Common myeloid progenitor, CD34-positive (primary cell): ENCODE measurements around the gene MTTP.

ENCODE experiments used
- CTCF ChIA-PET: fragments of 350-600 bp; sonication (Branson Sonifier 250); formaldehyde crosslinking; loops from one replicate; lab custom pipeline; 2021; ENCODE audit warnings: antibody characterized with exemption; lab: Charles Lee
- POLR2A ChIA-PET: fragments of 350-600 bp; sonication (Branson Sonifier 250); formaldehyde crosslinking; loops from one replicate; lab custom pipeline; 2021; ENCODE audit warnings: antibody characterized with exemption; lab: Charles Lee
- DNase-seq, 3 donors: peaks; one replicate each; pipeline versions ENCODE4 v3.0.0 to v3.0.0-alpha.2; 2013
- H3K27ac ChIP-seq, 2 experiments: 1 replicate in 1 of 2; 2 replicates in 1 of 2; pipeline ENCODE4 v1.7.0; 2013; ENCODE audit warnings: inconsistent platforms in 2 of 2, low read length in 2 of 2, mild to moderate bottlenecking in 2 of 2, low read depth in 1 of 2, moderate library complexity in 1 of 2; ENCODE audit not compliant: severe bottlenecking in 2 of 2, insufficient read depth in 1 of 2, poor library complexity in 1 of 2
- H3K27me3 ChIP-seq, 5 experiments: replicated peaks in 2 of 5; 1 replicate in 3 of 5; 2 replicates in 2 of 5; pipeline versions ENCODE4 v1.6.1 to v1.7.0; 2013; ENCODE audit warnings: low read length in 4 of 5, mild to moderate bottlenecking in 2 of 5, moderate library complexity in 2 of 5, inconsistent platforms in 1 of 5; ENCODE audit not compliant: insufficient read depth in 5 of 5, control insufficient read depth in 4 of 5
- H3K36me3 ChIP-seq, 4 experiments: 1 replicate in 2 of 4; 2 replicates in 2 of 4; pipeline versions ENCODE4 v1.6.1 to v1.7.0; 2013; ENCODE audit warnings: low read length in 3 of 4, control low read depth in 1 of 4, mild to moderate bottlenecking in 1 of 4; ENCODE audit not compliant: control insufficient read depth in 4 of 4, insufficient read depth in 4 of 4
- H3K4me1 ChIP-seq, 4 experiments: 1 replicate in 3 of 4; 2 replicates in 1 of 4; pipeline versions ENCODE4 v1.6.1 to v1.7.1; 2013; ENCODE audit warnings: low read length in 3 of 4, mild to moderate bottlenecking in 3 of 4, control low read depth in 1 of 4, inconsistent platforms in 1 of 4, moderate library complexity in 1 of 4; ENCODE audit not compliant: control insufficient read depth in 4 of 4, insufficient read depth in 4 of 4; ENCODE audit errors: control extremely low read depth in 1 of 4
- H3K4me3 ChIP-seq, 7 experiments: 1 replicate in 4 of 7; 2 replicates in 3 of 7; pipeline versions ENCODE4 v1.5.1 to v1.7.0; 2013; ENCODE audit warnings: mild to moderate bottlenecking in 7 of 7, low read length in 6 of 7, moderate library complexity in 6 of 7, inconsistent platforms in 2 of 7, low read depth in 2 of 7, control low read depth in 1 of 7; ENCODE audit not compliant: insufficient read depth in 4 of 7, control insufficient read depth in 1 of 7; ENCODE audit errors: extremely low read depth in 1 of 7
- H3K9me3 ChIP-seq, 5 experiments: 1 replicate in 4 of 5; 2 replicates in 1 of 5; pipeline versions ENCODE4 v1.6.1 to v1.7.1; 2013; ENCODE audit warnings: low read length in 4 of 5, mild to moderate bottlenecking in 2 of 5, inconsistent platforms in 1 of 5, low read depth in 1 of 5, moderate library complexity in 1 of 5; ENCODE audit not compliant: control insufficient read depth in 4 of 5, insufficient read depth in 2 of 5; ENCODE audit errors: control extremely low read depth in 1 of 5
- WGBS: methylation state at CpG from one replicate; pipeline ENCODE4 v1.1.5; 2013; ENCODE audit not compliant: insufficient coverage; 5-methylcytosine and 5-hydroxymethylcytosine counted together

Gene MTTP

DNA sequence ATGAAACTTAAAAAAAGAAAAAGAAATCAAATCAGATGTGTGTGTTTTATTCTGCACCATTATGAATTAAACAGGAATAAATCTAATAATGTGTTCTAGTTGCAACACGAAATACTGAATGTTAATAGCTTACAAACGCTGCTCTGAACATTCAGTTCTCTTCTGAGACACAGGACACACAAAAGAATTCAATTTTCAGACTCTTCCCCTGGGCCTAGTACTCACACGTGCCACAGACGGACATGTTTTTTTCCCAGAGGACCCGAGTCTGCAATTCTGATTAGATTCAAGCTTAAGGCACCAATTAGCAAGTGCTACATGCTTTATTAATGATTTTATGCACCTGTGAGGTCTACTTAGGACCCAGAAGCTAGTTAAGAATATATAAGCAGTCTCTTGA is 62.5 kb downstream of the MTTP start:
- ChIA-PET CTCF (no interaction called here), POLR2A (no interaction called here)
- Histone ChIP-seq H3K9me3 (no peaks in the 10 kb centered on the region), H3K27me3 (peaks cover 0 to 2% (median 0%) of the 10 kb centered on the region in 5 experiments), H3K36me3 (no peaks in the 10 kb centered on the region), H3K27ac (no peak overlapping the region), H3K4me3 (no peak overlapping the region), H3K4me1 (no peaks in the 10 kb centered on the region)
- no CpG with 5 or more reads among the region's 5 CpGs for WGBS
- DNase-seq = no peak

DNA sequence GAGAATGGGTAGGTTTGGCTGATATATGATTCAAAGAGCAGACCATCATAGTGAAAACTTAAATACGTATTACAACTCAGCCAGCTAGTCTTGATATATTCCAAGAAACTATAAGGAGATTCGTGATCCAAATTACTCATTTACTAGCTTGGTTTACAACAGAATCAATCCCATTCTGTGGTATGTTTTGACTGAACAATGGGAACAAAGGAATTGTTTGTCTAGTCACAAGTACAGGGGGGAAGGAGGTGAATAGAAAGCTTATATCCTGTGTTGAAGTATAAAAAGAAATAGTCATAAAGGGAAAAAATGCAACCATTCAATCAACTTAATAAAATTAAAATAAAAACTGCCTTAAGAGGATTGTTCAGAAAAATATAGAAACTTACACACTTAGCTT is 66.1 kb downstream of the MTTP start:
- no peak overlapping the region for H3K4me3 ChIP-seq
- H3K27ac ChIP-seq = no peak overlapping the region
- no peak for DNase-seq
- H3K9me3 ChIP-seq = no peaks in the 10 kb centered on the region
- WGBS = 90% methylated on average over 2 of the region's 2 CpGs
- CTCF ChIA-PET = no interaction called here
- POLR2A ChIA-PET = no interaction called here
- no peaks in the 10 kb centered on the region for H3K36me3 ChIP-seq
- H3K27me3 ChIP-seq = no peaks in the 10 kb centered on the region
- H3K4me1 ChIP-seq = no peaks in the 10 kb centered on the region

DNA sequence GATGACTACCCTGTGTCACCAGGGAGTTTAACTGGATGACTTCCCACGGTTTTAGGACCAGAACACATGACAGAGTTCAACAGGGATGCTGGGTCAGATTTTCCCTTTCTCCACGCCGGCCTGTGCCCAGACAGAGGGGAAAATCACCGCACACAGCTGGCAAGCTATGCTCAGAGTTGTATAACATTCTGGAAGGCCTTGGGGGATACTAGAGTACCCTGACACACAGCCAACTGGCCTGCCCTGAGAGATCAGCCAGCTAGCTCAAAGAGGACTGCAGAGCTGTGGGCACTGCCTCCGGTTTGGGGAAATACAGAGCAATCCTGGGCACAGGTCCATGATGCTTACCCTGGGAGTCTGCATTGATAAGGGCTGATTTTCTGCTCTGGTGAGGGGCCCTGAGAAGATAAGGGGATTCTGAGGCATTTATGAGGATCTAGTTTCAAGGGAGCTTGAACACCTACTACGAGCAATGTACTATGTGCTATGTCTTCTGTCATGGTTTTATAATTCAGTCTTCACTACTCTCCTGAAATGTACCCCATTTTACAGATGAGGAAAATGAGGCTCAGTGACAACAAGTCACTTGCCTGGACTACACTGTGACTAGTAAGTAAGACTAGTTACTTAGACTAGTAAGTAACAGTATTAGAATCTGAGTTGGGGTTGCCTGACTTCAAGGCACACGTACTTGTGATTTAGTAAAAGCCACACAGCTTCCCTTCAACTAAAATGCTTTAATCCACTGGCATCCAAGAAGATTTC is 68.3 kb downstream of the MTTP start:
- 100% methylated on average over 5 of the region's 7 CpGs for WGBS
- ChIA-PET POLR2A (no interaction called here), CTCF (interaction anchor here (1.3 kb wide), 1 partner anchor 10 kb away, joined by 3 read pairs; no protein-coding TSS in a partner anchor)
- no peaks in the 10 kb centered on the region for H3K4me1 ChIP-seq
- DNase-seq = no peak
- H3K9me3 ChIP-seq = no peaks in the 10 kb centered on the region
- no peak overlapping the region for H3K27ac ChIP-seq
- no peak overlapping the region for H3K4me3 ChIP-seq
- no peaks in the 10 kb centered on the region for H3K27me3 ChIP-seq
- no peaks in the 10 kb centered on the region for H3K36me3 ChIP-seq

GRCh38 chr4:99644453-99644852 is 69.8 kb downstream of the MTTP start:
- Histone ChIP-seq H3K36me3 (no peaks in the 10 kb centered on the region), H3K27me3 (no peaks in the 10 kb centered on the region), H3K27ac (no peak overlapping the region), H3K4me3 (no peak overlapping the region), H3K4me1 (no peaks in the 10 kb centered on the region), H3K9me3 (no peaks in the 10 kb centered on the region)
- no peak for DNase-seq
- 88% methylated on average over 5 of the region's 5 CpGs for WGBS
- ChIA-PET CTCF (interaction anchor here (1.0 to 1.3 kb wide), 2 partner anchors 8 to 93 kb away, joined by 3 read pairs; no protein-coding TSS in a partner anchor), POLR2A (no interaction called here)

GRCh38 chr4:99645036-99645435 is 70.4 kb downstream of the MTTP start:
- no peaks in the 10 kb centered on the region for H3K27me3 ChIP-seq
- no peak overlapping the region for H3K27ac ChIP-seq
- ChIA-PET POLR2A (no interaction called here), CTCF (interaction anchor here (1.0 kb wide), 1 partner anchor 92 kb away, joined by 3 read pairs; no protein-coding TSS in a partner anchor)
- H3K4me1 ChIP-seq = no peaks in the 10 kb centered on the region
- H3K36me3 ChIP-seq = no peaks in the 10 kb centered on the region
- H3K4me3 ChIP-seq = no peak overlapping the region
- WGBS = no CpG with 5 or more reads among the region's 1 CpG
- no peak for DNase-seq
- no peaks in the 10 kb centered on the region for H3K9me3 ChIP-seq

- H3K4me1 ChIP-seq = no peaks in the 10 kb centered on the region
- CTCF ChIA-PET = no interaction called here
Measured at GRCh38 chr4:99645638-99646037, 71.0 kb downstream of the MTTP start.

DNA sequence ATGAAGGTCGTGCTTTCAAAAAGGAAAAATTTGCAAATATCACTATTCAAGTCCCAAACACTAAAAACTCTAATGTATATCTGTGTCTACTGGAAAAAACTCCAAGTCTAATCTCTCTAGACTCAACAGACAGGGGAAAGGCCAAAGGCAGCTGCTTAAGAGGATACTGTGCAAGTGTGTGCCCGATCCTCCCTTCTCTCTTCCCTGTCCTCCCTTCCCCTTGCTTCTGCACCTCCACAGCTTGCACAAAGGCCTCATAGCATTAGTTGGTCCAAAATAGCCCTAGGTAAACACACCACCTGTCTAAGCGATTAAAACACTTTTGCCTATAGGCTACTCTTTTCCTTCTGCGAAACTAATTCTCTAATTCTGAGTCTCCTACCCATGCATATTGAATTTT is 72.4 kb downstream of the MTTP start:
- ChIA-PET CTCF (no interaction called here), POLR2A (no interaction called here)
- no peak overlapping the region for H3K27ac ChIP-seq
- H3K9me3 ChIP-seq = no peaks in the 10 kb centered on the region
- WGBS = 100% methylated on average over 3 of the region's 4 CpGs
- H3K4me3 ChIP-seq = no peak overlapping the region
- DNase-seq = no peak
- no peaks in the 10 kb centered on the region for H3K4me1 ChIP-seq
- no peaks in the 10 kb centered on the region for H3K27me3 ChIP-seq
- no peaks in the 10 kb centered on the region for H3K36me3 ChIP-seq

More at GRCh38 chr4:99645638-99646037, 71.0 kb downstream of the MTTP start:
- Histone ChIP-seq H3K36me3 (no peaks in the 10 kb centered on the region), H3K4me3 (no peak overlapping the region), H3K9me3 (no peaks in the 10 kb centered on the region), H3K27ac (no peak overlapping the region), H3K27me3 (no peaks in the 10 kb centered on the region)
- POLR2A ChIA-PET = no interaction called here
- DNase-seq = no peak
